ENCODE data around the gene CACNB3. TPM values are rescaled to one million over a fixed set of nuclear protein-coding genes. Genes with fewer than 3 reads are reported as not detected.
"Not testable (repeated sequence)": the region's sequence is repeated elsewhere in the genome, so short reads cannot be mapped to it uniquely, and the experiment has no call there.

The CACNB3 gene
- total RNA-seq, 4 donors from 2014 or later: 1.2 to 5.7 (median 2.7) TPM

DNA sequence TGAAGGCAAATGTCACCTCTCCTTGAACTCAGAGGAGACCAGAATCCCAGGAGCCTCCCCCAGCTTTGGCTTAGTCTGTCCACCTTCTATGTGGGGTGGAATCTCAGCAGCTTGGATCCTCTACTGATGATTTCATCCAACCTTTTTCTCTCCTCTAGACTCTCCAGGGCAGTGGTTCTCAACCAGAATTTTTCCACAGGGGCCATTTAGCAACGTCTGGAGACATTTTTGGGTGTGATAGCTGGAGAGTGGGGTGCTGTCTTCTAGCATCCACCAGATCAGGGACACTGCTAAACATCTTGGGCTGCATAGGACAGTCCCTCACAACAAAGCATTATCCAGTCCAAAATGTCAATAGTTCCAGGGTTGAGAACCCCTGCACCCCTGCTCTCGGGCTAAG lies 38.1 kb downstream of the CACNB3 start:
- intact Hi-C loops (cut with DNase I; ENCODE audit: low total_unique reads): no loop called here
- in situ Hi-C loops (cut with MboI; ENCODE audit: low sequenced_read_pairs in 4 of 4): loop anchor here in 2 of 4 donors (10.0 to 25.0 kb wide), 2 partner anchors 78 to 131 kb away; partner anchors contain the start of genes DDN (in 1 of the 2) and WNT1 (in 1 of the 2)
- ATAC-seq (no peak), DNase-seq (no peak)
- Histone ChIP-seq H3K36me3 (no peaks in the 10 kb centered on the region), H3K9me3 (no peaks in the 10 kb centered on the region), H3K4me1 (peaks cover 3 to 5% of the 10 kb centered on the region in 2 donors), H3K27me3 (no peaks in the 10 kb centered on the region), H3K27ac (no peak overlapping the region), H3K4me3 (no peak overlapping the region)
- no peak for TF ChIP-seq POLR2A (IDR thresholded peaks at IDR 0.05)
- TF ChIP-seq, protein P1, sequence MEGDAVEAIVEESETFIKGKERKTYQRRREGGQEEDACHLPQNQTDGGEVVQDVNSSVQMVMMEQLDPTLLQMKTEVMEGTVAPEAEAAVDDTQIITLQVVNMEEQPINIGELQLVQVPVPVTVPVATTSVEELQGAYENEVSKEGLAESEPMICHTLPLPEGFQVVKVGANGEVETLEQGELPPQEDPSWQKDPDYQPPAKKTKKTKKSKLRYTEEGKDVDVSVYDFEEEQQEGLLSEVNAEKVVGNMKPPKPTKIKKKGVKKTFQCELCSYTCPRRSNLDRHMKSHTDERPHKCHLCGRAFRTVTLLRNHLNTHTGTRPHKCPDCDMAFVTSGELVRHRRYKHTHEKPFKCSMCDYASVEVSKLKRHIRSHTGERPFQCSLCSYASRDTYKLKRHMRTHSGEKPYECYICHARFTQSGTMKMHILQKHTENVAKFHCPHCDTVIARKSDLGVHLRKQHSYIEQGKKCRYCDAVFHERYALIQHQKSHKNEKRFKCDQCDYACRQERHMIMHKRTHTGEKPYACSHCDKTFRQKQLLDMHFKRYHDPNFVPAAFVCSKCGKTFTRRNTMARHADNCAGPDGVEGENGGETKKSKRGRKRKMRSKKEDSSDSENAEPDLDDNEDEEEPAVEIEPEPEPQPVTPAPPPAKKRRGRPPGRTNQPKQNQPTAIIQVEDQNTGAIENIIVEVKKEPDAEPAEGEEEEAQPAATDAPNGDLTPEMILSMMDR (IDR thresholded peaks at IDR 0.05 in 4 of 5, conservative IDR thresholded peaks at IDR 0.05 in 1 of 5): no peak

DNA sequence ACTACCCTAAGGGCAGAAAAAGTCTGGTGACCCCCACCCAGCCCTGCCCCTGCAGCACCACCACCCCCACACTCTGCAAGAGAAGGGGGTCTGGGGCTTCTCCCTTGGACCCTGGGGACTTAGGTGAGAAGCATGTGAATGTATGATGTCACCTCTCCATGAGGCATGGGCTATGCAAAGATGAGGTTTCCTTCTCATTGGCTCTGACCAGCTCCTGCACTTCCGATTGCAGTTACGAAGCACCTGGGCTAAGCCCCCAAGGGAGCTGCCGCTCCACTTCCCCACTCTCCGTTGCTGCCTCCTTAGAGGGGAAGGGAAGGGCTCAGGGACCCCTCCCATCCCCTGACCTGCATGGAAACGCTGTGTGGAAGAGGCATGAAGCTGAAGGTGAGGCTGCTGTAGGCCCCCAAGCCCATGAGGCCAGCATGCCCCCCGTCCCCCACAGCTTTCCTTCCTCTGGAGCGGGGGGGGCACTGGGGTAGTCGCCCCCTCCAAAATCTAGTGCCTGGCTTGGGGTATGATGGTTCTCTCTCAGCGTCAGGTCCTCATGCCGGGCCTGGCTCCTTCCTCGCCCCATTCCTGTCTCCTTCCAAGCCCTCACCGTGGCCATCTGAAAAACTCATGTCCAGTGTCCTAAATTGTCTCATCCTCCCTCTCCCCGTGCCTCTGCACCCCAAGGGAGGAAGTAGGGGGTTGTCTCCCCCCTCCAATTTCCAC lies 39.1 kb downstream of the CACNB3 start:
- no peak overlapping the region for H3K27ac ChIP-seq
- peaks cover 3 to 4% of the 10 kb centered on the region in 2 donors for H3K4me1 ChIP-seq
- TF ChIP-seq POLR2A (IDR thresholded peaks at IDR 0.05): no peak
- TF ChIP-seq, protein P1 (IDR thresholded peaks at IDR 0.05 in 4 of 5, conservative IDR thresholded peaks at IDR 0.05 in 1 of 5): no peak
- intact Hi-C loops (cut with DNase I; ENCODE audit: low total_unique reads) (no loop called here), in situ Hi-C loops (cut with MboI; ENCODE audit: low sequenced_read_pairs in 4 of 4) (loop anchor here in 2 of 4 donors (10.0 to 25.0 kb wide), 2 partner anchors 77 to 130 kb away; partner anchors contain the start of genes DDN (in 1 of the 2) and WNT1 (in 1 of the 2))
- no peaks in the 10 kb centered on the region for H3K36me3 ChIP-seq
- DNase-seq: no peak
- H3K27me3 ChIP-seq: no peaks in the 10 kb centered on the region
- ATAC-seq: no peak
- no peaks in the 10 kb centered on the region for H3K9me3 ChIP-seq
- no peak overlapping the region for H3K4me3 ChIP-seq

DNA sequence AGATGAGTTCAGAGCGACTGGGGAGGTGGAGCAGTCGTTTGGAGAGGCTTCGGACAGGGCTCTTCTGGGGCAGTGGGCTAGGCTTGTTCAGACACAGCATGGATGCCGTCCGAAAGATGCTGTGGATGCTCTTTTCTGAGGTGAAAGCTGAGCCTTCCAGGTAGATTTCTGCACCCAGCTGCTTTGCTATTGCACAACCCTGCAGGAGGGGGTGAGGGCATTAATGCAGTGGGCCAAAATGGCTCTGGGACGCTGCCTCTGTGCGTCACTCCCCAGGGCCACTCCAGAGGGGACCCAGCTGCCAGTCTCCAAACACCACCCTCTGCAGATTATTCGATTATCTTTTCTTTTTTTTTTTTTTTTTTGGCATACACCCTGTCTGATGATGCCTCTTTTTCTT lies 39.7 kb downstream of the CACNB3 start:
- no peak overlapping the region for H3K27ac ChIP-seq
- peaks cover 0 to 5% (median 1%) of the 10 kb centered on the region in 3 donors for H3K27me3 ChIP-seq
- in situ Hi-C loops (cut with MboI; ENCODE audit: low sequenced_read_pairs in 4 of 4): loop anchor here in 2 of 4 donors (10.0 to 25.0 kb wide), 2 partner anchors 77 to 129 kb away; partner anchors contain the start of genes DDN (in 1 of the 2) and WNT1 (in 1 of the 2)
- intact Hi-C loops (cut with DNase I; ENCODE audit: low total_unique reads): no loop called here
- no peak for TF ChIP-seq POLR2A (IDR thresholded peaks at IDR 0.05)
- TF ChIP-seq, protein P1 (IDR thresholded peaks at IDR 0.05 in 4 of 5, conservative IDR thresholded peaks at IDR 0.05 in 1 of 5): no peak
- no peak for ATAC-seq
- H3K4me1 ChIP-seq: no peaks in the 10 kb centered on the region
- H3K9me3 ChIP-seq: no peaks in the 10 kb centered on the region
- no peak for DNase-seq
- no peak overlapping the region for H3K4me3 ChIP-seq
- H3K36me3 ChIP-seq: no peaks in the 10 kb centered on the region

DNA sequence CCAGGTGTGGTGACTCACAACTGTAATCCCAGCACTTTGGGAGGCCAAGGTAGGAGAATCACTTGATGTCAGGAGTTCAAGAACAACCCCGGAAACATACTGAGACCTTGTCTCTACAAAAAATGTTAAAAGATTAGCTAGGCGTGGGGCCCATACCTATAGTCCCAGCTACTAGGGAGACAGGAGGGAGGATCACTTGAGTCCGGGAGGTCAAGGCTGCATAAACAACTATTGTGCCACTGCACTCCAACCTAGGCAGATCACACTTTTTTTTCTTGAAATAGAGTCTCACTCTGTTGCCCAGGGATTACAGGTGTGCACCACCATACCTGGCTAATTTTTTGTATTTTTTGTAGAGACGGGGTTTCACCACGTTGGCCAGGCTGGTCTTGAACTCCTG lies 41.3 kb downstream of the CACNB3 start:
- no peak for DNase-seq
- in situ Hi-C loops (cut with MboI; ENCODE audit: low sequenced_read_pairs in 4 of 4): loop anchor here in 2 of 4 donors (10.0 to 25.0 kb wide), 2 partner anchors 75 to 128 kb away; partner anchors contain the start of genes DDN (in 1 of the 2) and WNT1 (in 1 of the 2)

GRCh38 chr12:48860236-48860635 lies 41.9 kb downstream of the CACNB3 start:
- in situ Hi-C loops (cut with MboI; ENCODE audit: low sequenced_read_pairs in 4 of 4): loop anchor here in 1 of 4 donors (25.0 kb wide), 1 partner anchor 127 kb away; the partner anchor contains the start of genes DDN and WNT1
- not testable (repeated sequence) for ATAC-seq

More for the DNA sequence above, 41.3 kb downstream of the CACNB3 start:
- no peak for ATAC-seq
- intact Hi-C loops (cut with DNase I; ENCODE audit: low total_unique reads): no loop called here
- H3K27ac ChIP-seq: no peak overlapping the region
- TF ChIP-seq POLR2A (IDR thresholded peaks at IDR 0.05): no peak
- TF ChIP-seq, protein P1 (IDR thresholded peaks at IDR 0.05 in 4 of 5, conservative IDR thresholded peaks at IDR 0.05 in 1 of 5): no peak
- no peak overlapping the region for H3K4me3 ChIP-seq
- H3K9me3 ChIP-seq: no peaks in the 10 kb centered on the region
- H3K4me1 ChIP-seq: no peaks in the 10 kb centered on the region
- H3K36me3 ChIP-seq: no peaks in the 10 kb centered on the region
- H3K27me3 ChIP-seq: peaks cover 0 to 9% (median 5%) of the 10 kb centered on the region in 3 donors

More at GRCh38 chr12:48860236-48860635, 41.9 kb downstream of the CACNB3 start:
- H3K36me3 ChIP-seq; H3K4me1 ChIP-seq; H3K4me3 ChIP-seq; DNase-seq; H3K27me3 ChIP-seq; H3K9me3 ChIP-seq; intact Hi-C loops (cut with DNase I; ENCODE audit: low total_unique reads); H3K27ac ChIP-seq: not testable (repeated sequence)
